CD4-positive, alpha-beta T cell (primary cell): ENCODE measurements around the gene NANS. TPM values are rescaled to one million over a fixed set of nuclear protein-coding genes. Genes with fewer than 3 reads are reported as not detected.

ENCODE experiments used
- ATAC-seq: fragments of 200-7000 bp; cut with Tn5 transposase; one replicate; pipeline ENCODE4 v1.10.0; 2022; ENCODE audit warnings: mild to moderate bottlenecking; ENCODE audit not compliant: poor library complexity
- CTCF ChIA-PET: fragments of 350-600 bp; sonication (Branson Sonifier 250); formaldehyde crosslinking; loops from one replicate; lab custom pipeline; 2021; ENCODE audit warnings: antibody characterized with exemption, inconsistent platforms; lab: Charles Lee
- POLR2A ChIA-PET: fragments of 350-600 bp; sonication (Branson Sonifier 250); formaldehyde crosslinking; loops from one replicate; lab custom pipeline; 2021; ENCODE audit warnings: antibody characterized with exemption, inconsistent platforms; lab: Charles Lee
- DNase-seq, 14 experiments: peaks; one replicate each; pipeline ENCODE4 v3.0.0-alpha.2; 2013 to 2020; ENCODE audit warnings: mixed read lengths in 2 of 14
- H3K27ac ChIP-seq, 2 donors: one replicate each; pipeline versions ENCODE4 v1.5.1 to v1.7.0; 2013; ENCODE audit warnings: low read length in 2 of 2, low read depth in 1 of 2, mild to moderate bottlenecking in 1 of 2
- H3K27me3 ChIP-seq, 2 experiments: 1 replicate in 1 of 2; 2 replicates in 1 of 2; pipeline versions ENCODE4 v1.6.1 to v1.7.0; 2013; ENCODE audit warnings: low read length in 2 of 2, control low read depth in 1 of 2, mild to moderate bottlenecking in 1 of 2, moderate library complexity in 1 of 2; ENCODE audit not compliant: insufficient read depth in 2 of 2, control insufficient read depth in 1 of 2
- H3K36me3 ChIP-seq: one replicate; pipeline ENCODE4 v1.6.1; 2013; ENCODE audit warnings: low read length, control low read depth; ENCODE audit not compliant: insufficient read depth
- H3K4me1 ChIP-seq: one replicate; pipeline ENCODE4 v1.6.1; 2013; ENCODE audit warnings: low read length, control low read depth; ENCODE audit not compliant: insufficient read depth
- H3K4me3 ChIP-seq: one replicate; pipeline ENCODE4 v1.5.1; 2013; ENCODE audit warnings: mild to moderate bottlenecking, low read length, moderate library complexity
- H3K9me3 ChIP-seq, 2 experiments: 1 replicate in 1 of 2; 2 replicates in 1 of 2; pipeline versions ENCODE4 v1.6.1 to v1.7.0; 2013; ENCODE audit warnings: low read length in 2 of 2, mild to moderate bottlenecking in 2 of 2, control low read depth in 1 of 2, moderate library complexity in 1 of 2; ENCODE audit not compliant: control insufficient read depth in 1 of 2, insufficient read depth in 1 of 2
- H3K27ac Mint-ChIP-seq: one replicate; pipeline ENCODE4 v1.8.0; 2020; ENCODE audit warnings: mixed read lengths
- H3K27me3 Mint-ChIP-seq: one replicate; pipeline ENCODE4 v1.8.0; 2021; ENCODE audit warnings: mixed read lengths
- H3K36me3 Mint-ChIP-seq: one replicate; pipeline ENCODE4 v1.8.0; 2021; ENCODE audit warnings: low read depth, mixed read lengths
- H3K4me1 Mint-ChIP-seq: one replicate; pipeline ENCODE4 v1.8.0; 2021; ENCODE audit warnings: low read depth, mixed read lengths
- H3K4me3 Mint-ChIP-seq: one replicate; pipeline ENCODE4 v1.8.0; 2020; ENCODE audit warnings: mild to moderate bottlenecking, mixed read lengths
- H3K9me3 Mint-ChIP-seq: one replicate; pipeline ENCODE4 v1.8.0; 2020; ENCODE audit warnings: mixed read lengths
- intact Hi-C, 2 experiments: fragments of 100-400 bp; cut with DNase I in 1 of 2; cut with micrococcal nuclease in 1 of 2; formaldehyde crosslinking; loops; one replicate each; pipeline versions ENCODE4 v1.15.1 to v1.9.0; 2023 to 2025; cut with DNase I, micrococcal nuclease
- total RNA-seq, 174 experiments: library from RNA in 2 of 174; stranded (reverse) in 2 of 174; gene quantifications; one replicate each; pipeline ENCODE4 v1.2.3 and lab custom pipeline; 2021 to 2026
- TF ChIP-seq, protein P1 (sequence below): fragments of 200-600 bp; IDR thresholded peaks from one replicate; pipeline ENCODE4 v1.8.0; 2022; ENCODE audit warnings: antibody characterized with exemption, mild to moderate bottlenecking

The NANS gene
- total RNA-seq, 2 experiments from 2014 or later, result 70.5 to 74.0 TPM

DNA sequence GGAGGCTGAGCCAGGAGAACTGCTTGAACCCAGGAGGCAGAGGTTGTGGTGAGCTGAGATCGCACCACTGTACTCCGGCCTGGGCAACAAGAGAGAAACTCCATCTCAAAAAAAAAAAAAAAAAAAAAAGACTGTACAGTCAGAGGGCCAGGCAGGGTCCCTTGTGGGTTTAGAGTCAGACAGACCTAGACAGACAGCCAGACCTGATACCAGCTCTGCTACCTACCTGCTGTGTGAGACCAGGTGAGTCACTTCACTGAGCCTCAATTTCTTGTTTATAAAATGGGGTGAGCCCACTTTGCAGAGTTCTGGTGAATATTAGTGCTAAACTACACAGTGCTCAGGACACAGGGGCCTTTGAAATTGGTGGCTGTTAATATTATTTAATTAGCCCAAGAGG is 42.8 kb downstream of the NANS start:
- Mint-ChIP-seq H3K36me3 (peaks cover 58% of the 10 kb centered on the region), H3K27me3 (no peaks in the 10 kb centered on the region), H3K4me1 (peaks cover 82% of the 10 kb centered on the region), H3K4me3 (no peak overlapping the region), H3K27ac (peak overlapping the region; percentile 91), H3K9me3 (no peaks in the 10 kb centered on the region)
- intact Hi-C loops, result no loop called here
- Histone ChIP-seq H3K27me3 (no peaks in the 10 kb centered on the region), H3K4me3 (no peak overlapping the region), H3K9me3 (no peaks in the 10 kb centered on the region), H3K36me3 (peaks cover 52% of the 10 kb centered on the region), H3K27ac (peak overlapping the region; percentile 70 to 74), H3K4me1 (peaks cover 95% of the 10 kb centered on the region)
- DNase-seq (peak in 4 of 14 experiments; percentile 28 to 62 (median 45)), ATAC-seq (no peak)
- CTCF ChIA-PET, result interaction anchor here (0.6 to 5.2 kb wide), 5 partner anchors 19 to 387 kb away, joined by 3 to 20 read pairs (median 3); partner anchors contain the start of genes TBC1D2 and TRIM14
- POLR2A ChIA-PET, result interaction anchor here (0.6 to 6.4 kb wide), 2 partner anchors 21 to 120 kb away, joined by 3 to 138 read pairs; partner anchors contain the start of gene TRIM14
- TF ChIP-seq, protein P1, sequence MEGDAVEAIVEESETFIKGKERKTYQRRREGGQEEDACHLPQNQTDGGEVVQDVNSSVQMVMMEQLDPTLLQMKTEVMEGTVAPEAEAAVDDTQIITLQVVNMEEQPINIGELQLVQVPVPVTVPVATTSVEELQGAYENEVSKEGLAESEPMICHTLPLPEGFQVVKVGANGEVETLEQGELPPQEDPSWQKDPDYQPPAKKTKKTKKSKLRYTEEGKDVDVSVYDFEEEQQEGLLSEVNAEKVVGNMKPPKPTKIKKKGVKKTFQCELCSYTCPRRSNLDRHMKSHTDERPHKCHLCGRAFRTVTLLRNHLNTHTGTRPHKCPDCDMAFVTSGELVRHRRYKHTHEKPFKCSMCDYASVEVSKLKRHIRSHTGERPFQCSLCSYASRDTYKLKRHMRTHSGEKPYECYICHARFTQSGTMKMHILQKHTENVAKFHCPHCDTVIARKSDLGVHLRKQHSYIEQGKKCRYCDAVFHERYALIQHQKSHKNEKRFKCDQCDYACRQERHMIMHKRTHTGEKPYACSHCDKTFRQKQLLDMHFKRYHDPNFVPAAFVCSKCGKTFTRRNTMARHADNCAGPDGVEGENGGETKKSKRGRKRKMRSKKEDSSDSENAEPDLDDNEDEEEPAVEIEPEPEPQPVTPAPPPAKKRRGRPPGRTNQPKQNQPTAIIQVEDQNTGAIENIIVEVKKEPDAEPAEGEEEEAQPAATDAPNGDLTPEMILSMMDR, result no peak

DNA sequence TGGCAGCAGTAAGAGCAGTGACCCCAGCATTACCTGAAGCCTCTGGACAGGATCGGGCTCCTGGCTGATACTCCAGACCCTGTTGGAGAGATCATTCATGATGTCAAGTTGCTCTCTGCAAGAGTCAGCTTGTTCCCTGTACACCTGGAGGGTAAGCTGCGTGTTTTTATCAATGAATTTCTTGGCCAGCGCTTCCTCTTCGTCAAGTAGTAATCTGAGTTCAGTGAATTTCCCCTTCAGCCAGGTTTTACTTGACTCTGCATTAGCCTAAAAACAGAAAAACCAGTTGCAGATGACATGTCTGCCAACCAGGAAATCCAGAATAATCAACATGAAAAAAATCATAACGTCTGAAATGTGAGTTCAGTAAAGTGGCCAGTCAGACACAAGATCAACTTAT is 43.4 kb downstream of the NANS start:
- ATAC-seq (no peak), DNase-seq (peak in 4 of 14 experiments; percentile 39 to 48 (median 44))
- intact Hi-C loops, result loop anchor here (2.0 to 10.0 kb wide), 6 partner anchors 23 to 178 kb away; partner anchors contain the start of genes NANS (in 2 of the 2), ANP32B (in 1 of the 2), TBC1D2 (in 1 of the 2) and TRMO (in 1 of the 2)
- H3K36me3 ChIP-seq, result peaks cover 49% of the 10 kb centered on the region
- ChIA-PET POLR2A (interaction anchor here (0.9 to 6.4 kb wide), 5 partner anchors 10 to 177 kb away, joined by 3 to 138 read pairs (median 18); partner anchors contain the start of genes TBC1D2, TRIM14 and TRMO), CTCF (interaction anchor here (0.6 to 5.2 kb wide), 4 partner anchors 19 to 387 kb away, joined by 3 to 20 read pairs (median 3); partner anchors contain the start of genes TBC1D2 and TRIM14)
- peaks cover 95% of the 10 kb centered on the region for H3K4me1 ChIP-seq
- TF ChIP-seq, protein P1, result no peak
- Mint-ChIP-seq H3K27me3 (no peaks in the 10 kb centered on the region), H3K36me3 (peaks cover 57% of the 10 kb centered on the region), H3K4me3 (peak overlapping the region; percentile 47), H3K4me1 (peaks cover 83% of the 10 kb centered on the region), H3K9me3 (no peaks in the 10 kb centered on the region), H3K27ac (peak overlapping the region; percentile 91)
- H3K27ac ChIP-seq, result peak overlapping the region; percentile 70 to 74
- H3K27me3 ChIP-seq, result no peaks in the 10 kb centered on the region
- peaks cover 0 to under 1% of the 10 kb centered on the region in 2 experiments for H3K9me3 ChIP-seq
- no peak overlapping the region for H3K4me3 ChIP-seq

DNA sequence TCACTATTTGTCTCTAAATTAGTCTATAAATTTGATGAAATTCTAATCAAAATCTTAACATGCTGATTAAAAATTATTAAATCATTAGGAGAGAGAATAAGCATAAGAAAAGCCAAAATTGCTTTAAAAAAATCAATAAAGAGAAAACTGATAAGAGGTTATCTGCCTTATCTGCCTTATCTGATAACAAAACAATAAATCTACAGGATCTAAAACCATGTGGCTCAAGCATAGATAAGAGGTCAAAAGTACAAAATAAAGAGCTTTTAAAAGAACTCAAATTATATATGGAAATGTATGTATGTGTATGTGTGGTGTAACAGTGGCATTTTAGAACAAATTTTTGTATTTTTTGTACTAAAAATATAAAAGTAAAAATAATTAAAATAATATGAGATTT is 43.9 kb downstream of the NANS start:
- peaks cover 53% of the 10 kb centered on the region for H3K36me3 Mint-ChIP-seq
- Histone ChIP-seq H3K9me3 (peaks cover 0 to 4% of the 10 kb centered on the region in 2 experiments), H3K27me3 (no peaks in the 10 kb centered on the region), H3K4me3 (no peak overlapping the region), H3K36me3 (peaks cover 48% of the 10 kb centered on the region), H3K4me1 (peaks cover 95% of the 10 kb centered on the region), H3K27ac (peak overlapping the region; percentile 70 to 74)
- TF ChIP-seq, protein P1, result no peak
- peak overlapping the region; percentile 91 for H3K27ac Mint-ChIP-seq
- peaks cover 84% of the 10 kb centered on the region for H3K4me1 Mint-ChIP-seq
- ChIA-PET POLR2A (interaction anchor here (0.9 to 6.4 kb wide), 5 partner anchors 9 to 178 kb away, joined by 3 to 138 read pairs (median 18); partner anchors contain the start of genes TBC1D2, TRIM14 and TRMO), CTCF (interaction anchor here (5.2 kb wide), 1 partner anchor 18 kb away, joined by 20 read pairs; the partner anchor contains the start of gene TRIM14)
- peak overlapping the region; percentile 47 for H3K4me3 Mint-ChIP-seq
- no peak for ATAC-seq
- H3K27me3 Mint-ChIP-seq, result no peaks in the 10 kb centered on the region
- no peak for DNase-seq
- intact Hi-C loops, result loop anchor here (2.0 to 10.0 kb wide), 6 partner anchors 24 to 178 kb away; partner anchors contain the start of genes NANS (in 2 of the 2), ANP32B (in 1 of the 2), TBC1D2 (in 1 of the 2) and TRMO (in 1 of the 2)
- H3K9me3 Mint-ChIP-seq, result no peaks in the 10 kb centered on the region
